Neural progenitor cell (in vitro differentiated cells): Measurements from ENCODE around the gene HOXA2. TPM values are rescaled to one million over a fixed set of nuclear protein-coding genes. Genes with fewer than 3 reads are reported as not detected.
A peak's percentile ranks its signal among the peaks of the same experiment; 100 is the strongest.

Source experiments
- DNase-seq: peaks from one replicate; pipeline ENCODE4 v3.0.0-alpha.2; 2016; ENCODE audit warnings: low spot score
- H2AFZ ChIP-seq: fragments of 200-600 bp; sonication (generic); replicated peaks from 2 replicates; pipeline ENCODE4 v1.6.1; 2016; ENCODE audit warnings: antibody characterized with exemption
- H3F3A ChIP-seq: fragments of 200-600 bp; sonication (generic); 2 replicates; pipeline ENCODE4 v1.6.1; 2016; ENCODE audit warnings: antibody characterized with exemption, low read depth
- H3K27ac ChIP-seq: fragments of 200-600 bp; sonication (generic); 2 replicates; pipeline ENCODE4 v1.5.1; 2016; ENCODE audit warnings: mild to moderate bottlenecking
- H3K27me3 ChIP-seq: fragments of 200-600 bp; sonication (generic); 2 replicates; pipeline ENCODE4 v1.6.1; 2016; ENCODE audit warnings: mild to moderate bottlenecking, moderate library complexity
- H3K36me3 ChIP-seq: fragments of 200-600 bp; sonication (generic); 2 replicates; pipeline ENCODE4 v1.5.1; 2016
- H3K4me1 ChIP-seq: fragments of 200-600 bp; sonication (generic); 2 replicates; pipeline ENCODE4 v1.6.1; 2016; ENCODE audit warnings: mixed run types
- H3K4me2 ChIP-seq: fragments of 200-600 bp; sonication (generic); 2 replicates; pipeline ENCODE4 v1.6.1; 2016
- H3K4me3 ChIP-seq: fragments of 200-600 bp; sonication (generic); 2 replicates; pipeline ENCODE4 v1.5.1; 2016
- H3K79me2 ChIP-seq: fragments of 200-600 bp; sonication (generic); 2 replicates; pipeline ENCODE4 v1.6.1; 2016; ENCODE audit warnings: low read depth
- H3K9ac ChIP-seq: fragments of 200-600 bp; sonication (generic); 2 replicates; pipeline ENCODE4 v1.6.1; 2016
- H3K9me3 ChIP-seq: fragments of 200-600 bp; sonication (generic); 2 replicates; pipeline ENCODE4 v1.5.1; 2016; ENCODE audit warnings: low read depth
- H4K20me1 ChIP-seq: fragments of 200-600 bp; sonication (generic); 2 replicates; pipeline ENCODE4 v1.6.1; 2016; ENCODE audit warnings: low read depth
- H3K27ac Mint-ChIP-seq: 3 replicates; pipeline ENCODE4 v1.8.0; 2021; ENCODE audit warnings: mixed read lengths
- H3K27me3 Mint-ChIP-seq: 2 replicates; pipeline ENCODE4 v1.8.0; 2022; ENCODE audit warnings: low read depth, mild to moderate bottlenecking, inconsistent platforms, moderate library complexity, mixed read lengths; ENCODE audit not compliant: insufficient read depth
- H3K36me3 Mint-ChIP-seq: 3 replicates; pipeline ENCODE4 v1.8.0; 2021; ENCODE audit warnings: mixed read lengths
- H3K4me1 Mint-ChIP-seq: 3 replicates; pipeline ENCODE4 v1.8.0; 2021; ENCODE audit warnings: mixed read lengths
- H3K4me3 Mint-ChIP-seq: 3 replicates; pipeline ENCODE4 v1.8.0; 2021; ENCODE audit warnings: mild to moderate bottlenecking, moderate library complexity, mixed read lengths
- H3K9me3 Mint-ChIP-seq: 3 replicates; pipeline ENCODE4 v1.8.0; 2020; ENCODE audit warnings: mixed read lengths
- CTCF ChIP-seq: fragments of 200-600 bp; sonication (generic); IDR thresholded peaks from 2 replicates; pipeline ENCODE4 v1.5.1; 2017; ENCODE audit warnings: antibody characterized with exemption, mild to moderate bottlenecking
- EZH2 ChIP-seq: fragments of 200-600 bp; sonication (generic); IDR thresholded peaks from 2 replicates; pipeline ENCODE4 v1.6.1; 2017; ENCODE audit warnings: antibody characterized with exemption, mild to moderate bottlenecking, moderate library complexity
- EZH2phosphoT487 ChIP-seq: fragments of 200-600 bp; sonication (generic); IDR thresholded peaks from 2 replicates; pipeline ENCODE4 v1.6.1; 2017; ENCODE audit warnings: antibody characterized with exemption
- total RNA-seq: library from RNA; depleted of rRNA; stranded (reverse); fragments of >200 nt; gene quantifications from 2 replicates; pipeline ENCODE4 v1.2.3, GENCODE V29; 2015; ENCODE audit warnings: low replicate concordance

Gene HOXA2
- total RNA-seq, 1 donor from 2014 or later: not detected

GRCh38 chr7:27065709-27066108, 36.8 kb downstream of the HOXA2 start:
- no peaks in the 10 kb centered on the region for H4K20me1 ChIP-seq
- no peaks in the 10 kb centered on the region for H3K4me1 ChIP-seq
- H3K9me3 ChIP-seq: no peaks in the 10 kb centered on the region
- Mint-ChIP-seq H3K9me3 (no peaks in the 10 kb centered on the region), H3K4me3 (no peak overlapping the region), H3K36me3 (no peaks in the 10 kb centered on the region), H3K27ac (no peak overlapping the region), H3K4me1 (no peaks in the 10 kb centered on the region), H3K27me3 (peaks cover 2% of the 10 kb centered on the region)
- DNase-seq: no peak
- H2AFZ ChIP-seq: no peak overlapping the region
- no peak overlapping the region for H3K4me3 ChIP-seq
- no peaks in the 10 kb centered on the region for H3F3A ChIP-seq
- no peaks in the 10 kb centered on the region for H3K79me2 ChIP-seq
- H3K9ac ChIP-seq: no peak overlapping the region
- no peak overlapping the region for H3K27ac ChIP-seq
- no peak for TF ChIP-seq CTCF
- TF ChIP-seq EZH2: no peak
- no peak for TF ChIP-seq EZH2phosphoT487
- H3K4me2 ChIP-seq: no peak overlapping the region
- H3K36me3 ChIP-seq: no peaks in the 10 kb centered on the region
- no peaks in the 10 kb centered on the region for H3K27me3 ChIP-seq

- H3F3A ChIP-seq: no peaks in the 10 kb centered on the region
- peaks cover 2% of the 10 kb centered on the region for H3K27me3 Mint-ChIP-seq
- no peaks in the 10 kb centered on the region for H3K9me3 ChIP-seq
- H3K36me3 Mint-ChIP-seq: no peaks in the 10 kb centered on the region
- H3K4me3 Mint-ChIP-seq: no peak overlapping the region
- H3K4me1 Mint-ChIP-seq: no peaks in the 10 kb centered on the region
- H3K36me3 ChIP-seq: no peaks in the 10 kb centered on the region
- H3K4me2 ChIP-seq: no peak overlapping the region
- no peak overlapping the region for H3K27ac Mint-ChIP-seq
- peak overlapping the region; percentile 17 for H2AFZ ChIP-seq
- H3K9ac ChIP-seq: no peak overlapping the region
- no peaks in the 10 kb centered on the region for H3K4me1 ChIP-seq
- DNase-seq: no peak
- no peak overlapping the region for H3K4me3 ChIP-seq
- no peaks in the 10 kb centered on the region for H3K9me3 Mint-ChIP-seq
- TF ChIP-seq EZH2 (no peak), CTCF (no peak), EZH2phosphoT487 (no peak)
- H3K27ac ChIP-seq: no peak overlapping the region
- H3K79me2 ChIP-seq: no peaks in the 10 kb centered on the region
- no peaks in the 10 kb centered on the region for H4K20me1 ChIP-seq
- peaks cover 5% of the 10 kb centered on the region for H3K27me3 ChIP-seq
These were observed 37.8 kb downstream of the HOXA2 start for GRCh38 chr7:27064661-27065060.

DNA sequence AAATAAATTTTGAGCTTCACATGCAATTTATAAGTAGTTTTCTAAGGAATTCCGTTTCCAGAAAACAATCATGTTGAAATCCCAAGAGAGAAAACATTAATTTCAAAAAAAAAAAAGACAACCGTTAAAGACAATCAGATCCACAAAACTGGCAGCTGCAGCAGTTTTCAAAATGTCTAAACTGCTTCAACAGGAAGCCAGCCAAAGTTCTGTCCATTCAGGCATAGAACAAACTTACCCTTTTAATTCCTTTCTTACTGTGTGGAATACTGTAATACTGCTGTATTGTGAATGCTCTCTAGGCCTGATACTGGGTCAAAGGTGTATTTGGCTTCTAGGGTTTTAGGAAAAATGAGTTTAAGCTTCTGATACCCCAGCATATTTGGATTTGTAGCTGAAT, 38.3 kb downstream of the HOXA2 start:
- H3K27ac Mint-ChIP-seq: no peak overlapping the region
- peaks cover 2% of the 10 kb centered on the region for H3K27me3 Mint-ChIP-seq
- H3K27me3 ChIP-seq: peaks cover 10% of the 10 kb centered on the region

More for the DNA sequence above, 38.3 kb downstream of the HOXA2 start:
- Histone ChIP-seq H3K4me1 (no peaks in the 10 kb centered on the region), H2AFZ (peak overlapping the region; percentile 17), H3K4me2 (no peak overlapping the region), H3K36me3 (no peaks in the 10 kb centered on the region), H3K9ac (no peak overlapping the region), H3K9me3 (no peaks in the 10 kb centered on the region), H3K79me2 (no peaks in the 10 kb centered on the region), H3F3A (no peaks in the 10 kb centered on the region), H3K4me3 (no peak overlapping the region), H3K27ac (no peak overlapping the region), H4K20me1 (no peaks in the 10 kb centered on the region)
- Mint-ChIP-seq H3K4me3 (no peak overlapping the region), H3K36me3 (no peaks in the 10 kb centered on the region), H3K4me1 (no peaks in the 10 kb centered on the region), H3K9me3 (no peaks in the 10 kb centered on the region)
- no peak for TF ChIP-seq EZH2phosphoT487
- TF ChIP-seq CTCF: no peak
- TF ChIP-seq EZH2: no peak
- DNase-seq: no peak
